Measurements from ENCODE around the gene MAN1A2. TPM values are rescaled to one million over a fixed set of nuclear protein-coding genes. Genes with fewer than 3 reads are reported as not detected.

Gene MAN1A2
- 10 to 100 TPM; 55.0 to 84.2 (median 79.8) TPM for total RNA-seq

DNA sequence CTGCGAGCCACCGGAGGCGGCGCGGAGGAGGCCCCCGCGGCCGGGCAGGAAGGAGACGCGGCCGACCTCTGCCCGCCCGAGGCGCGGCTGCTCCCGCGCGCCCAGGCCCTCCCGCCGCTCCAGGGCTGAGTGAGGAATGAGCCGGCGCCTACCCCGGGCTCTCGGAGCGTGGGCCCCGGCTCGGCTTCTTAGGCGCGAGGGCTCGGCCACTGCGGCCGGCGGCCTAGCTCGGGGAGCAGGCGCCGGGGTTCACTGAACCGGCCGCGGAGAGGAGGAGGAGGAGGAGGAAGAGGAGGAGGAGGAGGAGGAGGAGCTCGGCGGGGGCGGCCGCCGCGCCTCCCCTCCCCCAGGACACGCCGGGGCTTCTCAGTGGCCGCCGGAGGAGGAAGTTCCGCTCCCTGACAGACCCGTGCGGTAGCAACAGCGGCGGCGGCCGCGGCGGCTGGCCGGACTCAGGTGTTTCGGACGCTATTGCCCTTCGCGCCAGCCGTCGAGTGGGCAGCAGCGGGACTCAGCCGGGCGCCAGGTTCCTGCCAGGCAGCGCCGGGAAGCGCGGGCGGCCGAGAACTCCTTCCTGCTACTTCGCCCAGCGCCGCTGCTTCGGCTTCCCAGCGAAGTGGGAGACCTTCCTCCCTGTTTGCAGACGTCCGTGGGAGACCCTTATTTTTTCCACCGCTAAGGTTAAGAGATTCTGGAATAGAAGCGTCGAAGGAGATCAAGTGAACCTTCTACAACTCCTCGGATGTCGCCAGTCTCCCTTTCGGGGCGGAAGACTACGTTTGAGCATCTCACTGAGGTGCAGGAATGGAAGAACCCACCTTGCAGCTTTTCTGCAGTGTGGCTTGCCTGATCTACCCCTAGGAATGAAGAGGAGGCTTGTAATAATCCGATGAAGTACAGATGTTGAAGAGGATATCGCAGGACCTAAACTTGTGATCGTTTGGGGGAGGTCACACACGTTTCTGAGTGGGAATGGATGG is at the start of gene MAN1A2:
MAN1A2 (plus strand) TSS at position 404 of the 980 bp plus-strand sequence. CDS start 735 bp downstream, outside the sequence.
- Histone ChIP-seq H3K36me3 (no peaks in the 10 kb centered on the region), H3K27ac (peak within 1 kb of the TSS; percentile 95 to 97 (median 96)), H3K27me3 (no peaks in the 10 kb centered on the region), H3K4me3 (replicated peaks in 1 of 3) (peak within 1 kb of the TSS; percentile 3 to 73 (median 26)), H3K4me1 (peaks cover 34 to 45% of the 10 kb centered on the region in 2 donors), H3K9me3 (no peaks in the 10 kb centered on the region)
- intact Hi-C loops (cut with DNase I): no loop called here
- TF ChIP-seq, protein P1, sequence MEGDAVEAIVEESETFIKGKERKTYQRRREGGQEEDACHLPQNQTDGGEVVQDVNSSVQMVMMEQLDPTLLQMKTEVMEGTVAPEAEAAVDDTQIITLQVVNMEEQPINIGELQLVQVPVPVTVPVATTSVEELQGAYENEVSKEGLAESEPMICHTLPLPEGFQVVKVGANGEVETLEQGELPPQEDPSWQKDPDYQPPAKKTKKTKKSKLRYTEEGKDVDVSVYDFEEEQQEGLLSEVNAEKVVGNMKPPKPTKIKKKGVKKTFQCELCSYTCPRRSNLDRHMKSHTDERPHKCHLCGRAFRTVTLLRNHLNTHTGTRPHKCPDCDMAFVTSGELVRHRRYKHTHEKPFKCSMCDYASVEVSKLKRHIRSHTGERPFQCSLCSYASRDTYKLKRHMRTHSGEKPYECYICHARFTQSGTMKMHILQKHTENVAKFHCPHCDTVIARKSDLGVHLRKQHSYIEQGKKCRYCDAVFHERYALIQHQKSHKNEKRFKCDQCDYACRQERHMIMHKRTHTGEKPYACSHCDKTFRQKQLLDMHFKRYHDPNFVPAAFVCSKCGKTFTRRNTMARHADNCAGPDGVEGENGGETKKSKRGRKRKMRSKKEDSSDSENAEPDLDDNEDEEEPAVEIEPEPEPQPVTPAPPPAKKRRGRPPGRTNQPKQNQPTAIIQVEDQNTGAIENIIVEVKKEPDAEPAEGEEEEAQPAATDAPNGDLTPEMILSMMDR (IDR thresholded peaks at IDR 0.05): peak in 1 of 6 experiments; percentile 22
- TF ChIP-seq POLR2A (IDR thresholded peaks at IDR 0.05): peak; percentile 3 to 94
- DNase-seq: peak; percentile 94 to 95
- 0 to 1% methylated on average over 32 to 38 of the region's 93 CpGs for WGBS, 2 donors

DNA sequence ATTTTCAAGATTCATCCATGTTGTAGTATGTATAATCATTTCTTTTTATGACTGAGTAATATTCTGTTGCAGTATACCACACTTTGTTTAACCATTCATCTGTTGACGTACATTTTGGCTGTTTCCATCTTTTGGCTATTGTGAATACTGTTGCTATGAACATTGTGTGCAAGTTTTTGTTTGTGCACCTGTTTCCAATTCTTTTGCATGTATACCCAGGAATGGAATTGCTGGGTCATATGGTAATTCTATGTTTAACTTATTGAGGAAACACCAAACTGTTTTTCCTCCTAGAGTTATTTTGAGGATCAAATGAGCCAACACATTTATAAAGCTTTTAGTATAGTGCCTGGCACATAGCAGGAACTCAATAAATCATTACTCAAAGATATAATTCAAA is 49.2 kb upstream of the MAN1A2 start:
- Histone ChIP-seq H3K27me3 (no peaks in the 10 kb centered on the region), H3K4me3 (replicated peaks in 1 of 3) (no peak overlapping the region), H3K9me3 (no peaks in the 10 kb centered on the region), H3K27ac (no peak overlapping the region), H3K4me1 (no peaks in the 10 kb centered on the region), H3K36me3 (no peaks in the 10 kb centered on the region)
- WGBS, 2 donors: 94 to 96% methylated on average over 1 of the region's 1 CpG
- no peak for DNase-seq
- TF ChIP-seq, protein P1 (IDR thresholded peaks at IDR 0.05): no peak
- TF ChIP-seq POLR2A (IDR thresholded peaks at IDR 0.05): no peak
- intact Hi-C loops (cut with DNase I): no loop called here

GRCh38 chr1:117318426-117318825 is 48.8 kb upstream of the MAN1A2 start:
- TF ChIP-seq POLR2A (IDR thresholded peaks at IDR 0.05): no peak
- TF ChIP-seq, protein P1 (IDR thresholded peaks at IDR 0.05): no peak
- no peaks in the 10 kb centered on the region for H3K9me3 ChIP-seq
- no peak for DNase-seq
- no peaks in the 10 kb centered on the region for H3K4me1 ChIP-seq
- H3K4me3 ChIP-seq (replicated peaks in 1 of 3): no peak overlapping the region
- H3K27ac ChIP-seq: no peak overlapping the region
- intact Hi-C loops (cut with DNase I): no loop called here
- H3K36me3 ChIP-seq: no peaks in the 10 kb centered on the region
- WGBS, 2 donors: 79 to 84% methylated on average over 3 of the region's 3 CpGs
- no peaks in the 10 kb centered on the region for H3K27me3 ChIP-seq

- TF ChIP-seq, protein P1 (IDR thresholded peaks at IDR 0.05): no peak
- TF ChIP-seq POLR2A (IDR thresholded peaks at IDR 0.05): no peak
- no peak for DNase-seq
- intact Hi-C loops (cut with DNase I): no loop called here
- Histone ChIP-seq H3K27ac (no peak overlapping the region), H3K9me3 (no peaks in the 10 kb centered on the region), H3K27me3 (no peaks in the 10 kb centered on the region), H3K36me3 (no peaks in the 10 kb centered on the region), H3K4me1 (no peaks in the 10 kb centered on the region), H3K4me3 (replicated peaks in 1 of 3) (no peak overlapping the region)
- 96 to 98% methylated on average over 1 of the region's 1 CpG for WGBS, 2 donors
Measured at GRCh38 chr1:117320515-117320914, 46.7 kb upstream of the MAN1A2 start.
